Esophagus muscularis mucosa (tissue), 3 donors: ENCODE measurements around the gene ZDHHC8.

Experiments
- POLR2A ChIP-seq: fragments of 450-650 bp; IDR thresholded peaks from one replicate; pipeline ENCODE4 v1.6.1; 2017; ENCODE audit warnings: antibody characterized with exemption, moderate library complexity, mild to moderate bottlenecking, low read depth
- POLR2AphosphoS5 ChIP-seq, 2 donors: sonication (generic); formaldehyde crosslinking; IDR thresholded peaks; one replicate each; pipeline ENCODE4 v1.6.1; 2017; ENCODE audit warnings: antibody characterized with exemption in 2 of 2
- TF ChIP-seq, protein P1 (sequence below), 3 experiments: fragments of 200-600 bp in 2 of 3; fragments of 450-650 bp in 1 of 3; sonication (generic) in 2 of 3; IDR thresholded peaks; one replicate each; pipeline ENCODE4 v1.5.1; 2017 to 2019; ENCODE audit warnings: antibody characterized with exemption in 3 of 3, mild to moderate bottlenecking in 2 of 3, moderate library complexity in 1 of 3

GRCh38 chr22:20156042-20156389 is 24.4 kb downstream of the ZDHHC8 start:
- TF ChIP-seq POLR2AphosphoS5 (IDR thresholded peaks at IDR 0.05) (no peak), POLR2A (no peak)
- TF ChIP-seq, protein P1, sequence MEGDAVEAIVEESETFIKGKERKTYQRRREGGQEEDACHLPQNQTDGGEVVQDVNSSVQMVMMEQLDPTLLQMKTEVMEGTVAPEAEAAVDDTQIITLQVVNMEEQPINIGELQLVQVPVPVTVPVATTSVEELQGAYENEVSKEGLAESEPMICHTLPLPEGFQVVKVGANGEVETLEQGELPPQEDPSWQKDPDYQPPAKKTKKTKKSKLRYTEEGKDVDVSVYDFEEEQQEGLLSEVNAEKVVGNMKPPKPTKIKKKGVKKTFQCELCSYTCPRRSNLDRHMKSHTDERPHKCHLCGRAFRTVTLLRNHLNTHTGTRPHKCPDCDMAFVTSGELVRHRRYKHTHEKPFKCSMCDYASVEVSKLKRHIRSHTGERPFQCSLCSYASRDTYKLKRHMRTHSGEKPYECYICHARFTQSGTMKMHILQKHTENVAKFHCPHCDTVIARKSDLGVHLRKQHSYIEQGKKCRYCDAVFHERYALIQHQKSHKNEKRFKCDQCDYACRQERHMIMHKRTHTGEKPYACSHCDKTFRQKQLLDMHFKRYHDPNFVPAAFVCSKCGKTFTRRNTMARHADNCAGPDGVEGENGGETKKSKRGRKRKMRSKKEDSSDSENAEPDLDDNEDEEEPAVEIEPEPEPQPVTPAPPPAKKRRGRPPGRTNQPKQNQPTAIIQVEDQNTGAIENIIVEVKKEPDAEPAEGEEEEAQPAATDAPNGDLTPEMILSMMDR (IDR thresholded peaks at IDR 0.05): no peak
